Neuron (in vitro differentiated cells): ENCODE results near the gene KLRD1.
"Not testable (repeated sequence)": the region's sequence is repeated elsewhere in the genome, so short reads cannot be mapped to it uniquely, and the experiment has no call there.

Experiments used
- H2AFZ ChIP-seq: one replicate; pipeline ENCODE4 v1.6.1; 2013; ENCODE audit warnings: low read depth, mild to moderate bottlenecking, inconsistent platforms, low read length, moderate library complexity
- H3K27me3 ChIP-seq: one replicate; pipeline ENCODE4 v1.6.1; 2013; ENCODE audit warnings: low read length; ENCODE audit not compliant: insufficient read depth
- H3K36me3 ChIP-seq: one replicate; pipeline ENCODE4 v1.6.1; 2013; ENCODE audit warnings: low read length; ENCODE audit not compliant: insufficient read depth
- H3K4me1 ChIP-seq: one replicate; pipeline ENCODE4 v1.6.1; 2013; ENCODE audit warnings: low read length; ENCODE audit not compliant: insufficient read depth
- H3K4me3 ChIP-seq: 2 replicates; pipeline ENCODE4 v1.5.1; 2013; ENCODE audit warnings: mild to moderate bottlenecking, low read length, moderate library complexity
- H3K9me3 ChIP-seq: one replicate; pipeline ENCODE4 v1.6.1; 2013; ENCODE audit warnings: low read length

KLRD1 gene

GRCh38 chr12:10351457-10351856 lies 43.8 kb downstream of the KLRD1 start:
- H3K4me1 ChIP-seq, H2AFZ ChIP-seq, H3K36me3 ChIP-seq, H3K4me3 ChIP-seq, H3K9me3 ChIP-seq, H3K27me3 ChIP-seq: not testable (repeated sequence)

DNA sequence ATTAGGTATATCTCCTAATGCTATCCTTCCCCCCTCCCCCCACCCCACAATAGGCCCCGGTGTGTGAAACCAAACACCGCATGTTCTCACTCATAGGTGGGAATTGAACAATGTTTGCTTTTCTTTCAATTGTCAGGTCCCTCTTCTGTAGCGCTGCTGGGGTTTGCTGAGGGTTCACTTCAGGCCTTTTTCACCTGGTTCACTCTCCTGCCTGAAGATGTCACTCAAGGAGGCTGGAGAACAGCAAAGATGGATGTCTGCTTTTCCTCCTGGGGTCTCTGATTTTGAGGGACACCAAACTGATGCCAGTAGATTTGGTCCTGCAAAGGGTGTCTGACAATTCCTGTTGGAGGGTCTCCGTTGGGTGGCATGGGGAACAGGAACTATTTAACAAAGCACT lies 46.4 kb downstream of the KLRD1 start:
- Histone ChIP-seq H3K4me3 (no peak overlapping the region), H3K27me3 (no peaks in the 10 kb centered on the region), H3K36me3 (no peaks in the 10 kb centered on the region), H2AFZ (no peak overlapping the region), H3K4me1 (no peaks in the 10 kb centered on the region), H3K9me3 (no peaks in the 10 kb centered on the region)

GRCh38 chr12:10354502-10354901 lies 46.8 kb downstream of the KLRD1 start:
- Histone ChIP-seq H3K36me3 (no peaks in the 10 kb centered on the region), H3K4me1 (no peaks in the 10 kb centered on the region), H3K4me3 (no peak overlapping the region), H3K9me3 (no peaks in the 10 kb centered on the region), H2AFZ (no peak overlapping the region), H3K27me3 (no peaks in the 10 kb centered on the region)

GRCh38 chr12:10358131-10358530 lies 50.5 kb downstream of the KLRD1 start:
- H3K27me3 ChIP-seq = no peaks in the 10 kb centered on the region
- H2AFZ ChIP-seq = no peak overlapping the region
- H3K9me3 ChIP-seq = no peaks in the 10 kb centered on the region
- peaks cover 7% of the 10 kb centered on the region for H3K4me1 ChIP-seq
- H3K36me3 ChIP-seq = no peaks in the 10 kb centered on the region
- no peak overlapping the region for H3K4me3 ChIP-seq

DNA sequence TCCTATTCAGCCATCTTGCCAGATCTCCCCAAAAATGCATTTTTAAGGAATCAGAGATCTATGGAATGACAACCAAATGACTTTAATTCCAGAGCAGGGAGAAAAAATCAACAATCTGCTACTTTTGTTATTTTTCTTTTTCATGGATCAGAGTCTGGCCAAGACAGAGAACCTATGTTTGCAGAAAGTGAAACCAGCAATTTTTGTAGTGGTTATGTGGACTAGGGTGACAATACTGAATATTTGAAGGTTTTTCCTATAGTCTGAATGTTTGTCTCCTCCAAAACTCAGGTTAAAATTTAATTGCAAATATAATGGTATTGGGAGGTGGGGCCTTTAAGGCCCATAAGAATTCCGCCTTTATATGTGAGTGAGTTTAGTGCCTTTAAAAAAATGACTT lies 51.3 kb downstream of the KLRD1 start:
- H3K36me3 ChIP-seq = no peaks in the 10 kb centered on the region
- no peaks in the 10 kb centered on the region for H3K9me3 ChIP-seq
- H3K4me3 ChIP-seq = no peak overlapping the region

GRCh38 chr12:10361084-10361483 lies 53.4 kb downstream of the KLRD1 start:
- Histone ChIP-seq H3K4me3 (no peak overlapping the region), H3K27me3 (no peaks in the 10 kb centered on the region), H3K36me3 (no peaks in the 10 kb centered on the region), H3K4me1 (peaks cover 17% of the 10 kb centered on the region), H3K9me3 (no peaks in the 10 kb centered on the region), H2AFZ (peak overlapping the region; percentile 3)

More for the DNA sequence above, 51.3 kb downstream of the KLRD1 start:
- no peak overlapping the region for H2AFZ ChIP-seq
- H3K27me3 ChIP-seq = no peaks in the 10 kb centered on the region
- peaks cover 7% of the 10 kb centered on the region for H3K4me1 ChIP-seq

DNA sequence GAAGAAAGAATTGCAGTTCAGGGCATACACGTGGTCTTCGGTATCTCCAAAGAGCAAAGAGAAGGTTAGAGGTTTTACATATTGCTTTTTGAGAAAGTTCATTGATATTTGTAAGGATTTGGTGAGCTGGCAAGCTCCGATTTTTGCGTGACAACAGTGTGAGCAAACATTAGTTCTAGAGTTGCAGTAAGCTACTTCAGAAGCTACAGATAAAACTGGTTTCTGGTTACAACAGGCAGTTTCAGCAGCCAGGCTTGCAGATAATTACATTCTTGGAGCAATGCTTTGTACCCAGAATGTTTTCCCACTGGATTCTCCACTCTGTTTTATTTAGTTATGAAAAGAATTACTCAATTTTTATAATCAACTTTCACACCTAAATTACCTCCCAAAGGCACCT lies 54.0 kb downstream of the KLRD1 start:
- Histone ChIP-seq H3K36me3 (no peaks in the 10 kb centered on the region), H3K4me1 (peaks cover 20% of the 10 kb centered on the region), H2AFZ (no peak overlapping the region), H3K27me3 (no peaks in the 10 kb centered on the region), H3K9me3 (no peaks in the 10 kb centered on the region), H3K4me3 (no peak overlapping the region)

DNA sequence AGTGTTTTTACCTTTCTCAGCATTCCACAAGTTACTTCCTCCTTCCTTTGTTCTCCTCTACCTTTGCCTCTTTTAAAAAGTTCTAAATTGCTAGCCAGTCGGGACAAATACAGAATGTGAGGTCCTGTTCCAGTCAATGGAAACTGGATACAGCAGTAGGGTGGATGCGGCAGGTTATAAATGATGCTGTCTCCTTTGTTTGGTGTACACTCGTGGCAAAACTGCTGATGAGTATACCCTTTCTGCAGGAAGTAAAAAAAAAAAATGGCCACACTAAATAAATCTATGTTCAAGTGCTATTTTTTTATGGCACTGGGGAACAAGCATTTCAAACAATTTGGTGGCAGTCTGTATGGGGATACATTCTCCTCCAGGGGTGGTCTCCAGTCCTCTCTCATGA lies 54.7 kb downstream of the KLRD1 start:
- Histone ChIP-seq H3K4me1 (peaks cover 20% of the 10 kb centered on the region), H3K4me3 (no peak overlapping the region)

GRCh38 chr12:10362828-10363657 lies 55.4 kb downstream of the KLRD1 start:
- H3K27me3 ChIP-seq = no peaks in the 10 kb centered on the region
- peaks cover 20% of the 10 kb centered on the region for H3K4me1 ChIP-seq
- no peaks in the 10 kb centered on the region for H3K9me3 ChIP-seq
- H3K4me3 ChIP-seq = no peak overlapping the region
- H2AFZ ChIP-seq = peak overlapping the region; percentile 97
- H3K36me3 ChIP-seq = no peaks in the 10 kb centered on the region

More for the DNA sequence above, 54.7 kb downstream of the KLRD1 start:
- no peaks in the 10 kb centered on the region for H3K27me3 ChIP-seq
- H3K9me3 ChIP-seq = no peaks in the 10 kb centered on the region
- no peaks in the 10 kb centered on the region for H3K36me3 ChIP-seq
- no peak overlapping the region for H2AFZ ChIP-seq

GRCh38 chr12:10363658-10363913 lies 55.9 kb downstream of the KLRD1 start:
- Histone ChIP-seq H3K4me1 (peaks cover 21% of the 10 kb centered on the region), H3K9me3 (no peaks in the 10 kb centered on the region), H2AFZ (peak overlapping the region; percentile 97), H3K36me3 (no peaks in the 10 kb centered on the region), H3K4me3 (no peak overlapping the region), H3K27me3 (no peaks in the 10 kb centered on the region)

GRCh38 chr12:10363914-10364814 lies 56.5 kb downstream of the KLRD1 start:
- Histone ChIP-seq H3K4me1 (peaks cover 21% of the 10 kb centered on the region), H3K27me3 (no peaks in the 10 kb centered on the region), H3K36me3 (no peaks in the 10 kb centered on the region), H3K4me3 (peak overlapping the region; percentile 83), H3K9me3 (no peaks in the 10 kb centered on the region), H2AFZ (peak overlapping the region; percentile 97)

DNA sequence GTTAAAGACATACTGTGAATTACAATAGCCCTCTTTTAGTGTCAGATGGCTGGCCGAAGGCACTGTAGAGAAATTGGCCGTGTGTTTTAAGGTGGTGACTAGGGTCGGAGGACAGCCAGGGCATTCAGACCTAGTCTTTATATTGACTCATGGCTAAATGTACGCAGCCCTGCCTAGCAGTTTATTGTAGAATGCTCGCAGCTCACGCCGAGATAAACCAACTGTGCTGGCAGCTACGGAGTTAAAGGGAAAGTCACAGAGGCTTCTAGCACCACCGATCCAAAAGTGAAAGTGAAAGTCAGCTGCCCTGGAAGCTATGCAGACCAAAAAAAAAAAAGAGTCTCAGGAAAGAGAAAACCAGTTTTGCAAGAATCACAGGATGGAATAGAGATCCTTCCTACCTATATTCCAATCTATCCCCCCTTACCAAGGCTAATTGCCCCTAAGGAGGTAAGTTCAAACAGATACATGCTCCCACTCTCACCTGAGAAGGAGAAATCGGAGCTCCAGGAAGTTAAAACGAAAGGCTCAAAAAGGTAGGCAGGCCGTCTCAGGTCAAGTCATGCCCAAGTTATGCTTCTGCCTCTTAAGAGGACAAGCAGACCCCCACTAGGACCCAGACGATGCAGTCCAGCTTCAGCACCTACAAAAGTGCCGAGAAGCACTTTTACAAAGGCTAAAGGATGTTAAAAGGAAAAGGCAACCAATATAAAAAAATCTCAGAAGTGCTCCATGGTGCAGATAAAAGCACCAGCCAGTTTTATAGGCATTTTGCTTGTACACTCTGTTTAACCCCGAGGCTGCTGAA lies 57.3 kb downstream of the KLRD1 start:
- H3K4me1 ChIP-seq = peaks cover 21% of the 10 kb centered on the region
- peak overlapping the region; percentile 97 for H2AFZ ChIP-seq
- H3K36me3 ChIP-seq = no peaks in the 10 kb centered on the region
- H3K27me3 ChIP-seq = no peaks in the 10 kb centered on the region
- peak overlapping the region; percentile 83 for H3K4me3 ChIP-seq
- H3K9me3 ChIP-seq = no peaks in the 10 kb centered on the region
